ENCODE measurements around the gene ARL4C.

The ARL4C gene

DNA sequence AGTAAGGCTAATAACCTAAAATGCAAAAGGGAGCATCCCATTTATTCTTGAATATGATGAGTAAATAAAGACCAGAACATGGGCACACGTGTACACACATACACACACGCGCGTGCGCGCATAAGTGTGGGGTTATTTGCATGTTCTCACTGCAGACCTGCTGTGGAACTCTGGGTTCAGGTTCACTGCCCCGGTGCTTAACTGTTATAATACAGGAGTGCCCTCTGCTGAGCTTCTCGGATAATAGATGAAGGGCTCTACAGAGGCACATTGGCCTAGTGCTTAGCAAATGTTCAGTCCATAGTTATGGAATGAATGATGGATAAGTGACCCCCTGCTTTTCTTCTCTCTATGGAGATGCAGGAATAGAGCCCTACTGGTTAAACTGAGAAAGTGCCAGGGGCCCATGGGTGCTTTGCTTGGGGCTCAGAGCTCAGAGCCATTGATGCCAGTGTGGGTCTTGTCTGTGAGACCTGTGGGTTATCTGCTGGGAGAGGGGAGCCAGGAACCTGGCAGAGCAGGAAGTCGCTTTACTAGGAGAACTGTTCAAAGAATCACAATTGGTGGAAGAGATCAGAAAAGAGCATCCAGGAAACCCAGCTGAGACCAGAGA lies 3.6 kb upstream of the ARL4C start:
- DNase-seq (ENCODE audit: low read depth), result peak; percentile 31

GRCh38 chr2:234497594-234498235 lies 834 bp upstream of the ARL4C start:
- DNase-seq (ENCODE audit: low read depth), result no peak

DNA sequence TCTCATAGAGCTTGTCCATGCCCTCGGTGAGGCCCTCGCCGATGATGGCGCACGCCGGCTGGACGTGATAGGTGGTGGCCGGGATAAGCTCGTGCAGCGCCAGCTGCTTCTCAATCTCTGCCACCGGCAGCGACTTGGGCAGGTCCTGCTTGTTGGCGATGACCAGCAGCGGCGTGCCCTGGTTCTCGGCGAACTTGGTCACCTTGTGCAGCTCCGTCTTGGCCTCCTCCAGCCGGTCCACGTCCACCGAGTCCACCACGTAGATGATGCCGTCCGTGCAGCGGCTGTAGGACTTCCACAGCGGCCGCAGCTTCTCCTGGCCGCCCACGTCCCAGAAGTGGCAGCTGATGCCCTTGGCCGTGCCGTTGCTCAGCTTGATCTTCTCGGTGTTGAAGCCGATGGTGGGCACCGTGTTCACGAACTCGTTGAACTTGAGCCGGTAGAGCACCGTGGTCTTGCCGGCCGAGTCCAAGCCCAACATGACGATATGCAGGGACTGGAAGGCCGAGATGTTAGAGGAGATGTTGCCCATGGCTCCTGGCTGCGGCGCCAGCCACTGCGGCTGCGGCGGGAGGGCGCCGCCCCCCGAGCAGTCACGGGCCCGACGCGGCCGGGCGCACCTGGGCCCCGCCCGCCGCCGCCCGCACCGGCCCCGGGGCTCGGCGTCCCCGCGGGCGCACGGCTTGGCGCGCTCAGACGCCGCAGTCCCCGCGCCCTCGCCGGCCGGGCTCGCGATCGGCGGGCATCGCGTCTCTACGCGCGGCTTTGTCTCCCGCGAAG lies 636 bp downstream of the ARL4C start:
- no peak for DNase-seq (ENCODE audit: low read depth)

DNA sequence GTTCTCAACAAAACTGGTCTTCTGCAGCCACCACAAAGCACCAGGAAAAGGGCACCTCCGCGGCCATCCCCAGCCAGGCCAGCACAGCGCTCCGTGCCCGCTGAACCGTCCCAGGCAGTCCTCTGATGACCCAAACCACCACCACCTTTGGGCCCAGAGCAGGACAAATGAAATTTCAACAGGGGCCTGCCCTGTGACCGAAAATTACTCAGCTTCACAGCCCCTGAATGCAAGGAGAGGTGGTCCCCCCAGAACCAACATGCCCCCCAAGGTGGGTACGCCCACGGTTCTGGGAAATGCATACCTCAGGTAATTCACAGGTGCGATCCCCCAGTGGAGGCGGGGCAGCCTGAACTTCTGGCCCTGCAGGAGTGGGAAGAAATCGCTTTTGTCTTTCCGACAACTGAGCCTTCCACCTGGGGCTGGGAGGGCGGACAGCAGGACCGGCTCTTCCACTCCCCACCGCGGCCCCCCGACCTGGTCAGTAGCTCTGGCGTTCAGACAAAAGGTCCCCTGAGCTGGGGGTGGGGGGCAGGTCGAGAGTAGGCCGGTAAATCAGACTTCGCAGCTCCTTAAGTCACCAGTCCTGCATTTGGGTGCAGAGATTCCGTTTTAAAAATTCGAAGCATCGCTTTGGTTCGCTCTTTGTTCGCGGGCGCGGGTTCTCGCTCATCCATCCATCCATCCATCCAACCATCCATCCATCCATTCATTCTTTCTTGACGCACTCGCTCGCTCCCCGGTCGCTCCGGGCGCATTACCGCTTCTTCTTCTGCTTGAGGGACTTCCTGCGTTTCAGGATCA lies 1.4 kb downstream of the ARL4C start:
- DNase-seq (ENCODE audit: low read depth), result no peak

- no peak for DNase-seq (ENCODE audit: low read depth)
These were observed 2.3 kb downstream of the ARL4C start for GRCh38 chr2:234494361-234495250.

DNA sequence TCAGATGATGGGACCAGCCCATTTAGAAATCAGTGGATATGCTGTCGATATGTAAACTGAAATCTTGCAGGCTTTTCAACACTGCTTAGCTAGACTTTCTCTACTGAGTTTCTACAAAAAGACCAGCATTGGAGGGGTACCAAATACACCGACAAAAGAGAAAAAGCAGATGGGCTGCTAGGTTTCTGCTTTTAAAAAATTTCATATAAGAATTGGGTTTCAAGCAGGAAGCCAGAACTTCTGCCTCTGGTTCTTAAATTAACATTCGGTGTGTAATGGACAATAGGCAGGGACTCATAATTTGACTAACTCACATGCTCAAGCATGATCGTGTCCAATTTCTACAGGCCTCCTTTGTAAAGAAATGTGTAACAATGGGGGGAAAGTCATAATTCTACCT lies 3.1 kb downstream of the ARL4C start:
- DNase-seq (ENCODE audit: low read depth), result no peak

- DNase-seq (ENCODE audit: low read depth), result no peak
These were observed 4.0 kb downstream of the ARL4C start for GRCh38 chr2:234492717-234493485.

DNA sequence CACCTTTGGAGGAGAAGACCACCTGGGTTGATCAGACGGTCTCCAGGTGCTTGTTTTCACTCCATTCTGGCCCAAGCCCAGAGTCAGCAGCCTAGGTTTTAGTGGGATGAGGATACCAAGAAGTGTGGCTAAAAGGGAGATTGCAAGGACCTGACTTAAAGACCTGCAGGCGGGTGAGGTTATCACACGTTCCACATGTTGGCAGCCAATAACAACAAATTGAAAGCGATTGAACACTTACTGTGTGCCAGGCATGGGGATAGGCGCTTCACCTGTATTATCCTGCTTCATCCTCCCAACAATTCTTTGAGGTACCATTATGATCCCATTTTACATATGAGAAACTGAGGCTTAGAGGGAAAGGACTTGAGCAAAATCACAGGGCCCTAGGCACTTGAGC lies 5.0 kb downstream of the ARL4C start:
- no peak for DNase-seq (ENCODE audit: low read depth)

DNA sequence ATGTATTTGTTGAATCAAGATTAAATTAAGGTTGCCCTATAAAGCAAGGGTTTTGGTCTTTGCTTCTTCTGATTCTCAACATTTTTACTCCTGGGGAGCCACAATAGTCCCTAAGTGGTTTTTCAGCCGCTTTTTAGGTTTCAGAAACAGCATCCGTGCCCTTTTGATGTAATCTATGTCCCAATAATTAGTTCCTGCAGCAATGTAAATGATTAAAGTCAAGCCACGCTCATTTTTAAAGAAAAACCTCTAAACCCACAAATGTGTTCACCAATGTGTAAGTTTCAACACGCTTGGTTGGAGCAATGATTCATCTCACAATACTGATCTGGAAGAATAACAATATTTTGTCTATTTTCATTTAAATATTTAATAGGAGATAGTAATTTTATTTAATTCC lies 5.6 kb downstream of the ARL4C start:
- no peak for DNase-seq (ENCODE audit: low read depth)

DNA sequence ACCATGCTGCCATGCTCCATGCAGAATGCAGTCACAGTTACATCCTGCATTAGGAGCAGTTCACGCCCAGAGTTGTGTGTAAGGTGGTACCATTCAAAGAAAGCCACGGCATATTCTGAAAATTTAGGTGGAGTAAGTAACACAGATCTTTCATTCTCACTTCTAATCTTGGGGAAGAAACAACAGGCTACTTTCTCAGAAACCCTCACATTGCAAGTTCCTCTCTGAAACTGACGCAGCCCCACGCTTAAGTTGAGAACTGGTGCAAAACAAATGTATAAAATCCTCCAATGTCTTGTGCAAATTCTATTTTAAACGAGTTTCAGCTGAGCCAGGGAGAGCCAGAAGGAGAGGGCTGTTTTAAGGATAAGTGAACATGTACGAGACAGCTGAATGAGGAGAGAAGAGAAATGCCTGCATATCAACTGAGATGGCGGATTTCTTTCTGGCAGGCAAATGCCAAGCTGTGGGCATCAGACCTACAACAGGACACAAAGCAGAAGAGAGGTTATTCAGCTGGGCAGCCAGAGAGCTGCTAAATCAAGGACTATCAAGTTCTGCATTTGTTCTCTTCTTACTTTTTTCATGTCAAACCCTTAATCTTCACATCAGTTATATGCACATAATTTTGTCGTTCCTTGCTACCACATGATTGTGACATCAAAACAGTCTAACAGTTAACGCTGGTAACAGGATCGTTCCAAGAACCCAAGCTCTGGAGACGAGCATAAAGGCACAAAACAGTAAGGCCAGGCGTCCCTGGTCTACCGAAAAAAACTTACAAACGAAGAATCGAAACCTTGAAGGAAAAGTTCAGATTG lies 6.4 kb downstream of the ARL4C start:
- no peak for DNase-seq (ENCODE audit: low read depth)

DNA sequence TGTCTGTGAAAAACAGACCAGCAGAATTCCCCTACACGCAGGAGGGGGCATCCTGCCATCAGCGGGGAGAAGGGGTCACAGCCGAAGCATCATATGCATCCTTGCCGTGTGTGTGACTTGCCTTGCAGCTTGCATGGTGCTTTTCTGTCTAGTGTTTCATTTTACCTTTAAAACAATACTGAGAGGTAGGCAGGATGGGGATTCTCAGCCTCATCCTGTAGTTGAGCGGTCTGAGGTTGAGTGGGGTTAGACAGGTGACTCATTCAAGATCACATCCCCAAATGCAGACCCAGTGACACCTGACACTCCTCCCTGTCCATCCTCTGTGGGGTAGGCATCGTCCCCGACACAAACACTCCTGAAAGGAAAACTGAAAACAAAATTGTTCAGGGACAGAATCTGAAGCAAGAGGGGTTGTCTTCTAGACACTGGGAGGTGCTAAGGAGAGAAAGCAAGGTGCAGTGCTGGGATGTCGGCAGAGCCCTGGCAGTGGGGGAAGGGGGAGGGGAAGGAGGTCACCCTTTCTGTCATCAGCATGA lies 7.9 kb downstream of the ARL4C start:
- no peak for DNase-seq (ENCODE audit: low read depth)

- DNase-seq (ENCODE audit: low read depth), result no peak
These were observed 8.4 kb downstream of the ARL4C start for GRCh38 chr2:234488486-234488885.

- no peak for DNase-seq (ENCODE audit: low read depth)
These were observed 9.5 kb downstream of the ARL4C start for GRCh38 chr2:234487356-234487755.

DNA sequence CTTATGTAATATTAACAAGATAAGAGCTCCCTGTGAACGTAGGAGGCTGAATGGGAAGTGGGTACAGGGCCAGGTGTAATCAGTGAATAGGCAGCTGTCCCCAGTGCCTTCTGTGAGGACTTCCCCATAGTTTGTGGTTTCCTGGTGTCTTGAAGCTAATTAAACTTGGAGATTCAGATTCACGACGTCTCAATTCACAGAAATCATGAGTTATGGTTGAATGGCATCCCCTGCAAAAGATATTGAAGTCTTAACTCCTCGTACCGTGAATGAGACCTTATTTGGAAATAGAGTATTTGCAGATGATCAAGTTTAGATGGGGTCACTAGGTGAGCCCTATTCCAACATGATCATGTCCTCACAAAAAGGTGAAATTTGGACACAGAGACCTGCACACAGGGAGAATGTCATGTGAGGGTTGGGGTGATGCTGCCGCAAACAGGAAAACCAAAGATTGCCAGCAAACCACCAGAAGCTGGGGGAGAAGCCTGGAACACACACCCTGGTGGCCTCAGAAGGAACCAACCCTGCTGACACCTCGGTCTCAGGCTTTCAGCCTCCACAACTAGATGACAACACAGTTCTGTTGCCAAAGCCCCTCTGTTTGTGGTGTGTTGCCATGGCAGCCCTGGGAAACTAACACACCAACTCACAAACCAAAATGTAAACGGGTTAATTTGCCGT lies 13.2 kb downstream of the ARL4C start:
- DNase-seq (ENCODE audit: low read depth), result no peak

DNA sequence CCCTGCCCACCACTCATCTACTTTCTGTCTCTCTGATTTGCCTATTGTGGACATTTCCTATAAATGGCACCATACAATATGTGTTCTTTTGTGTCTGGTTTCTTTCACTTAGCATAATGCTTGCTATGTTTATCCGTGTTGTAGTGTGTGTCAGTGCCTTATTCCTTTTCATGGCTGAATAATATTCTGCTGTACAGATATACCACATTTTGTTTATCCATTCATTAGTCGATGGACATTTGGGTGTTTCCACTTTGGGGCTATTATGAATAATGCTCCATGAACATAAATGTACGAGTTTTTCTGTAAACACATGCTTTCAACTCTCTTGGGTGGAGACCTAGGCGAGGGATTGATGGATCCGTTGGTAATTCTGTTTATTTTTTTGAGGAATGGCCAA lies 15.6 kb downstream of the ARL4C start:
- DNase-seq (ENCODE audit: low read depth), result no peak

DNA sequence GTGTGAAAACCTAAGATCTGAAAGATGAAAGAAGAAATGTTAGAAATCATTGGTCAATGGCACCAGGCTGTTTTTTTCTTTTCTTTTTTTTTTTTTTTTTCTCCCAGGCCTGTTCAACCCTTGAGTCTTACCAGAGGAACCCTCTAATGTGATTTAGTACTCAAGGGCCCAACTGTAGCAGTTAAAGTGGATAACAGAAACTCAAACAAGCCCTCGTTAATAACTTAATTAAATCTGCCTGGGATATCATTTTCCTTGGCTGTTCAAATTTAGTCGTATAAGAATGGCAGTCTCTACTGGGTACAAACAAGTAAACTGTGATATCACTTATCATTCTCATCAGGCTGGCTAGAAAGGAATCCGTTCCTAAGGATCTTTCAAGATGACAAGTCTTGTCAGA lies 16.5 kb downstream of the ARL4C start:
- no peak for DNase-seq (ENCODE audit: low read depth)

DNA sequence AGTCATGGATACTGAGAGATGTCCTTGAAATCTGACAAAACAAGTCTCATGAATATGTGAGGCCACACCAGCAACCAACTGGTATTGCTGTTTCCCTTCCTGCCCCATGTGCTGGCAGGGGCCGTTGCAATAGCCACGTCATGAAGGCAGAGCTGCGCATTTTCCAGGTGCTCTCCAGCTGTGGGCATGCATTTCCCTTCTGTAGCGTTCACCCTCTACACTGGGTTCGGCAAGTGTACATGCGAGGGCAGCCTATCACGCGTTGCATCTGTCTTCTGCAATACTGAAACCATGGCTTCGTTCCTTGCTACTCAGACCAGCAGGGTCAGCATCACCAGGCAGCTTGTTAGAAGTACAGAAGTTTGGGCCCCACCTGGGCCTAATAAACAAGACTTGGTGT lies 17.4 kb downstream of the ARL4C start:
- DNase-seq (ENCODE audit: low read depth), result no peak

GRCh38 chr2:234478121-234478858 lies 18.6 kb downstream of the ARL4C start:
- DNase-seq (ENCODE audit: low read depth), result no peak
